ENCODE data around the gene PLB1.

The PLB1 gene

GRCh38 chr2:28623582-28624405 lies 127.9 kb downstream of the PLB1 start:
- DNase-seq (ENCODE audit: low read depth in 3 of 3, low spot score in 1 of 3) = no peak

GRCh38 chr2:28624436-28624792 lies 128.6 kb downstream of the PLB1 start:
- DNase-seq (ENCODE audit: low read depth in 3 of 3, low spot score in 1 of 3) = no peak

- no peak for DNase-seq (ENCODE audit: low read depth in 3 of 3, low spot score in 1 of 3)
Observed at GRCh38 chr2:28624793-28625701, 129.2 kb downstream of the PLB1 start.

- no peak for DNase-seq (ENCODE audit: low read depth in 3 of 3, low spot score in 1 of 3)
Observed at GRCh38 chr2:28626376-28626775, 130.5 kb downstream of the PLB1 start.

DNA sequence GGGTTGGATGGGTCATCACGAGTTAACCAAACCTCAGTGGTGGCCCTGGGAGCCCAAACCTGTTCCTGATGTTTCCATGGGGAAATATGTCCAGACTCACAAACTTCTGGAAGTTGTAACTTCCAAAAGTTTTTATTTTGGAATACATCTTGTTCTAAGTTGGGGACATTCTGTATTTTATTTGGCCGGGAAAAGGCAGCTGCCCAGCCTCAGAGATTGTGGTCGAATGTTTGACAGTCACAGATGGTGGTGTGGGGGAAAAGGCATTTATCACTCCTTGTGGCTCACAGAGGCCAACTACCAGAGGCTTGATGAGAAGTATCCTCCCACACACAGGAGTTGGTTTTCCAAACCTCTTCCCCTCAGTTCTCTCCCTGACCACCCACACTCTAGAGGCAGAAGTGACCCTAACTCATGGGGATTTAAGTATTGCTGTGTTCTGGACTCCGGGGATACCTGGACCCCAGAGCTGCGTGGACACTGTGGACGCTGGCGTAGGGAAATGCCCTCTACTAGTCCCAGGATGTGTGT lies 131.1 kb downstream of the PLB1 start:
- DNase-seq (ENCODE audit: low read depth in 3 of 3, low spot score in 1 of 3) = no peak

DNA sequence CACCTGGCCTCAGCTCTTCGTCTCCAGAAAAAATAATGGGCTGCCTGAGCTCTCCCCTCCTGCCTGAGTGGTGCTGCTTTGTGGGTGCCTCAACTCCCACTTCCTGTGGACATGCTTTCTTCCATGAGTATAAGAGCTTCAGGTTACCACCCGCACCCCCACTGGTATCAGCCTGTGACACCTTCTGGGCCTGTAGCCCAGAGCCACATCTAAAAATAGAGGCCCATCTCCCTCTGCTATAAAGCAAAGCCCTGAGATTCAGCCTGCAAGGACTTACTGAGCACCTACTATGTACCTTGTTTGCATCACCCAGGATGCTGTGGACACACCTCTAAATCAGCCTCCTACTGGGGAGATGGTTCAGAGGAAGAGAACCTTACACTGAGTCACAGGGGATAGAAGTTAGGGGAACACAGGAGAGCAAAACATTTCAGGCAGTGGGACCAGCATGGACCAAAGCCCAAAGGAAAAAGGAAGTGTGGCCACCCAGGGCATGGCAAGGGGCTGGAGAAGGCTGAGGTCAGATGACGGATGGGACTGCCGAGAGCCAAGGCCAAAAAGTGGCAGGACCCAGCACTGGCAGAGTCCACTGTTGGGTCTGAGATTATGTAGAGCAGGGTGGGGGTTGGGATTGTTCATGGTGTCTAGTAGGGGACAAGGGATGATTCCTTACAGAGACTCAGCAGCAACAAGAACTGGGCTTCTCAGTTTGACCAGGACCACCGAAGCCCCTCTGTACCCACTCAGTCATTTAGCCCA lies 132.0 kb downstream of the PLB1 start:
- DNase-seq (ENCODE audit: low read depth in 3 of 3, low spot score in 1 of 3) = no peak

- DNase-seq (ENCODE audit: low read depth in 3 of 3, low spot score in 1 of 3) = no peak
Observed at GRCh38 chr2:28628506-28628905, 132.6 kb downstream of the PLB1 start.

GRCh38 chr2:28628987-28629386 lies 133.1 kb downstream of the PLB1 start:
- DNase-seq (ENCODE audit: low read depth in 3 of 3, low spot score in 1 of 3) = no peak

- DNase-seq (ENCODE audit: low read depth in 3 of 3, low spot score in 1 of 3) = no peak
Observed at GRCh38 chr2:28629910-28630309, 134.1 kb downstream of the PLB1 start.

DNA sequence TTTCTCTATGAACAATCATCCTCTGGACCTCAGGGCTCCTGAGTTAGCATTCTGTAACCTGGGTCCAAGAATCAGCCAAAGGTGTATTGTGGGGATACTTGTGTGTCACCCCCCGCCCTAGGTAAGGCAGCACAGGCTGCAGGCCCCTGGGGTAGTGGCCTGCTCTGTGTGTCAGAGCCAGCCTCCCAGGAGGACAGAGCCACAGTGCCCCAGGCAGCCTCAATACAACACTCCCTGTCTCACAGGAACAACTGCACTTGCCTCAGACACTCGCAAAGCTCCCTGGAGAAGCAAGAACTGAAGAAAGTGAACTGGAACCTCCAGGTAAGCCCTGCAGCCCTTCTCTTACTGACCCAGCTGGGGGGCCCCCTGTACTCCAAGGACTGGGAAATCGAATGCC lies 134.5 kb downstream of the PLB1 start:
- no peak for DNase-seq (ENCODE audit: low read depth in 3 of 3, low spot score in 1 of 3)

- DNase-seq (ENCODE audit: low read depth in 3 of 3, low spot score in 1 of 3) = no peak
Observed at GRCh38 chr2:28631514-28632206, 135.8 kb downstream of the PLB1 start.

GRCh38 chr2:28632791-28633190 lies 136.9 kb downstream of the PLB1 start:
- DNase-seq (ENCODE audit: low read depth in 3 of 3, low spot score in 1 of 3) = no peak

DNA sequence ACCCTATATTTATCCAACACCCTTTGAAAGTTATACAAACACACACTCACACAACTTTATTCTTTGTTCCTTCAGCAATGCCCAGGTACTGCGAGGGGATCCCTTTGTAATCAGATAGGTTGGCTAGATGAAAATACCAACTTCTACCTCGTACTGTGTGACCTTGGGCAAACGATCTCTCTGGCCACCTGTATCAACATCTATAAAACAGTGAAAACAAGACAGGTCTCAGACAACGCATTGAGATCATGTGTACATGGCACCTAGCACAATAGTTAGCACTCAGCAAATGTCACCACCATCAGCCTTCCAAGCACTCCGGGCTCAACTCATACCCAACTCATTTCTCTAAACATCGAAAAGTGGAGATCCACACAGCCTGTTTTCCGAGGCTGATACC lies 137.3 kb downstream of the PLB1 start:
- no peak for DNase-seq (ENCODE audit: low read depth in 3 of 3, low spot score in 1 of 3)

- DNase-seq (ENCODE audit: low read depth in 3 of 3, low spot score in 1 of 3) = no peak
Observed at GRCh38 chr2:28633746-28634145, 137.9 kb downstream of the PLB1 start.

DNA sequence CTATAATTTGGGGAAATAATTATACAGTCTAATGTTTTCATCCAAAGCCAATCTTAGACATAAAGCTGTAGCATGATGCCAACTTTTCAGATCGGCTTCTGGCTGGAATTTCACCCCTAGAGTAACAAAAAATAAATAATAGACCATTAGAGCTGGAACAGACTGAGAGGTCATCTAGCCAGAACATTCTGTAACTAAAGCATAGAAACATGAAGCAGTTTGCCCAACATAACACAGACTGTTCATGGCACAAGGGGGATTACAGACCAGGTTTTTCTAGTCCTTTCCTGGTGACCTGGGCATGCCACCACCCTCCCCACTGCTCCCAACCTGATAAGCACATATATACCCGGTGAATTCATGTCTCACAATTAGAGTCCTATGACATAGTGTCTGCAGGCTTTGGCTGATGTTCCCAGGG lies 139.3 kb downstream of the PLB1 start:
- DNase-seq (ENCODE audit: low read depth in 3 of 3, low spot score in 1 of 3) = no peak

DNA sequence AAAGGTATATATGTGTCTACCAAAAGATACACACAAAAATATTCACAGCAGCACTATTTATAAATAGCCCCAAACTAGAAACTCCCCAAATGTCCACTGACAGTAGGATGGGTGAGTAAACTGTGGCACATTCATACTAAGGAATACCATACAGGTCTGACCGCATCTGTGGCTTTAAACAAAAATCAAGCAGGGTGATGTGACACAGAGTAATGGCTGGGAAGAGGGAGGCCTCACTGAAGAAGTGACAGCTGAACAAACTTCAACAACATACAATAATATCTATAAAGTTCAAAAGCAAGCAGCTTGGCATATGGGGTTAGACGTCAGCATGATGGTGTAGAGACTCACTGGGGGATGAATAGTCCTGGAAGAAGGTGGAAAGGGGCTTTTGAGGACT lies 140.6 kb downstream of the PLB1 start:
- DNase-seq (ENCODE audit: low read depth in 3 of 3, low spot score in 1 of 3) = no peak

- DNase-seq (ENCODE audit: low read depth in 3 of 3, low spot score in 1 of 3) = no peak
Observed at GRCh38 chr2:28637066-28638047, 141.5 kb downstream of the PLB1 start.

- DNase-seq (ENCODE audit: low read depth in 3 of 3, low spot score in 1 of 3) = no peak
Observed at GRCh38 chr2:28638102-28638501, 142.2 kb downstream of the PLB1 start.

- DNase-seq (ENCODE audit: low read depth in 3 of 3, low spot score in 1 of 3) = no peak
Observed at GRCh38 chr2:28639092-28639691, 143.3 kb downstream of the PLB1 start.
